A549 (cell line): ENCODE data around the gene DNAJB13. TPM values are rescaled to one million over a fixed set of nuclear protein-coding genes. Genes with fewer than 3 reads are reported as not detected.

Experiments
- ATAC-seq, 2 experiments: fragments of 200-7000 bp in 1 of 2; fragments of >200 bp in 1 of 2; cut with Nextera tagmentation in 1 of 2; cut with Tn5 transposase in 1 of 2; 3 replicates each; pipeline versions ENCODE4 v1.8.0 to v1.9.1; 2018 to 2020; ENCODE audit warnings: mild to moderate bottlenecking in 1 of 2, moderate library complexity in 1 of 2
- CTCF ChIA-PET: fragments of 300-600 bp; sonication (Branson Sonifier 250); formaldehyde crosslinking; extraction: SDS; loops from one replicate; lab custom pipeline; 2021; ENCODE audit warnings: antibody characterized with exemption, inconsistent platforms; lab: Yijun Ruan, JAX
- POLR2A ChIA-PET: fragments of 350-600 bp; formaldehyde crosslinking; extraction: SDS; loops from one replicate; lab custom pipeline; 2021; ENCODE audit warnings: antibody characterized with exemption, inconsistent platforms; lab: Yijun Ruan, JAX
- DNase-seq, 2 experiments: peaks; one replicate each; pipeline versions ENCODE4 v3.0.0 to v3.0.0-alpha.2; 2011 to 2016; ENCODE audit warnings: low read depth in 1 of 2, low spot score in 1 of 2
- FAIRE-seq: peaks from 2 replicates; lab custom pipeline; 2011; peaks lifted over from hg19 to GRCh38; lab: Jason Lieb, UNC
- H3K27ac ChIP-seq, 2 experiments: fragments of >200 bp; sonication (Bioruptor Twin); formaldehyde crosslinking; 3 replicates each; pipeline ENCODE4 v1.5.1; 2016 to 2017
- H3K4me1 ChIP-seq: fragments of >200 bp; sonication (Bioruptor Twin); formaldehyde crosslinking; 3 replicates; pipeline ENCODE4 v1.6.1; 2016
- H3K4me2 ChIP-seq: fragments of >200 bp; sonication (Bioruptor Twin); formaldehyde crosslinking; 3 replicates; pipeline ENCODE4 v1.6.1; 2016
- H3K4me3 ChIP-seq: fragments of >200 bp; sonication (Bioruptor Twin); formaldehyde crosslinking; 3 replicates; pipeline ENCODE4 v1.5.1; 2016
- H3K9me3 ChIP-seq: fragments of >200 bp; sonication (Bioruptor Twin); formaldehyde crosslinking; 3 replicates; pipeline ENCODE4 v1.6.1; 2016
- ATOH8 ChIP-seq: fragments of 250-450 bp; sonication (Bioruptor Pico); IDR thresholded peaks from 2 replicates; pipeline ENCODE4 v1.5.0; 2020; ENCODE audit warnings: low read depth, mild to moderate bottlenecking, moderate library complexity
- BCL3 ChIP-seq: fragments of >200 bp; sonication (Bioruptor Twin); formaldehyde crosslinking; IDR thresholded peaks from 3 replicates; pipeline ENCODE4 v1.6.1; 2016
- CBX2 ChIP-seq: fragments of 200-600 bp; sonication (generic); IDR thresholded peaks from 2 replicates; pipeline ENCODE4 v1.6.1; 2016; ENCODE audit warnings: low read depth, mild to moderate bottlenecking, borderline replicate concordance
- CHD4 ChIP-seq: fragments of 200-600 bp; sonication (generic); IDR thresholded peaks from 2 replicates; pipeline ENCODE4 v1.6.1; 2016; ENCODE audit warnings: antibody characterized with exemption, mild to moderate bottlenecking, borderline replicate concordance
- EHF ChIP-seq: fragments of 250-450 bp; sonication (Bioruptor Pico); IDR thresholded peaks from 2 replicates; pipeline ENCODE4 v1.5.0; 2020; ENCODE audit warnings: mild to moderate bottlenecking
- ELK1 ChIP-seq: fragments of 150-350 bp; IDR thresholded peaks from 2 replicates; pipeline ENCODE4 v1.6.1; 2014; ENCODE audit warnings: low read depth, mild to moderate bottlenecking, low read length
- FOSL2 ChIP-seq, 2 experiments: fragments of 450-650 bp in 1 of 2; fragments of >200 bp in 1 of 2; sonication (Bioruptor Twin) in 1 of 2; formaldehyde crosslinking; IDR thresholded peaks; 2 replicates each; pipeline versions ENCODE4 v1.5.0 to v1.6.1; 2016 to 2020; ENCODE audit warnings: mild to moderate bottlenecking in 1 of 2, moderate library complexity in 1 of 2
- GATA3 ChIP-seq: IDR thresholded peaks from 2 replicates; pipeline ENCODE4 v1.6.1; 2012; ENCODE audit warnings: borderline replicate concordance
- HDAC2 ChIP-seq: fragments of 200-600 bp; sonication (generic); IDR thresholded peaks from 2 replicates; pipeline ENCODE4 v1.6.1; 2016
- JUNB ChIP-seq: fragments of >200 bp; sonication (Bioruptor Twin); formaldehyde crosslinking; IDR thresholded peaks from 2 replicates; pipeline ENCODE4 v1.6.1; 2016
- MAFK ChIP-seq: fragments of 450-650 bp; IDR thresholded peaks from 2 replicates; pipeline ENCODE4 v1.6.1; 2014; ENCODE audit not compliant: partially characterized antibody
- MAX ChIP-seq: IDR thresholded peaks from 2 replicates; pipeline ENCODE4 v1.6.1; 2012
- MAZ ChIP-seq: fragments of 150-350 bp; IDR thresholded peaks from 2 replicates; pipeline ENCODE4 v1.6.1; 2014; ENCODE audit warnings: antibody characterized with exemption, low read depth, low read length, borderline replicate concordance
- MYC ChIP-seq: IDR thresholded peaks from 2 replicates; pipeline ENCODE4 v1.6.1; 2012; ENCODE audit warnings: mild to moderate bottlenecking, inconsistent platforms, low read length, improper control_type of control experiment, borderline replicate concordance
- NPAS2 ChIP-seq: fragments of 250-450 bp; sonication (Bioruptor Pico); IDR thresholded peaks from 2 replicates; pipeline ENCODE4 v1.8.0; 2022; ENCODE audit warnings: mild to moderate bottlenecking, moderate library complexity, borderline replicate concordance
- RAD21 ChIP-seq, 2 experiments: fragments of >200 bp in 1 of 2; sonication (Bioruptor Twin) in 1 of 2; formaldehyde crosslinking in 1 of 2; IDR thresholded peaks in 1 of 2; conservative IDR thresholded peaks in 1 of 2; 2 replicates in 1 of 2; 3 replicates in 1 of 2; pipeline ENCODE4 v1.6.1; 2012 to 2018; ENCODE audit warnings: inconsistent platforms in 1 of 2
- RARB ChIP-seq: fragments of 250-450 bp; sonication (Bioruptor Pico); IDR thresholded peaks from 2 replicates; pipeline ENCODE4 v1.8.0; 2021; ENCODE audit warnings: mild to moderate bottlenecking, moderate library complexity
- RCOR1 ChIP-seq: fragments of 150-350 bp; IDR thresholded peaks from 2 replicates; pipeline ENCODE4 v1.6.1; 2014; ENCODE audit warnings: antibody characterized with exemption, low read length, low read depth
- REST ChIP-seq: fragments of 200-600 bp; sonication (generic); IDR thresholded peaks from 2 replicates; pipeline ENCODE4 v1.6.1; 2016; ENCODE audit warnings: antibody characterized with exemption, mild to moderate bottlenecking, moderate library complexity
- RFX5 ChIP-seq: fragments of 450-650 bp; IDR thresholded peaks from 2 replicates; pipeline ENCODE4 v1.7.1; 2014; ENCODE audit warnings: antibody characterized with exemption, mild to moderate bottlenecking, moderate library complexity
- RNF2 ChIP-seq: fragments of 200-600 bp; sonication (generic); IDR thresholded peaks from 2 replicates; pipeline ENCODE4 v1.6.1; 2016; ENCODE audit warnings: low read depth, mild to moderate bottlenecking, antibody characterized with exemption, moderate library complexity, borderline replicate concordance
- SREBF2 ChIP-seq: fragments of 450-650 bp; IDR thresholded peaks from 2 replicates; pipeline ENCODE4 v1.6.1; 2014; ENCODE audit warnings: mild to moderate bottlenecking, moderate library complexity
- TFCP2L1 ChIP-seq: fragments of 250-450 bp; sonication (Bioruptor Pico); IDR thresholded peaks from 2 replicates; pipeline ENCODE4 v1.5.0; 2021; ENCODE audit warnings: mild to moderate bottlenecking
- ZNF302 ChIP-seq: fragments of 250-450 bp; sonication (Bioruptor Pico); IDR thresholded peaks from 2 replicates; pipeline ENCODE4 v1.9.0; 2021; ENCODE audit warnings: inconsistent platforms, mild to moderate bottlenecking, moderate library complexity
- WGBS: methylation state at CpG from one replicate; pipeline ENCODE4 v1.1.6; 2017; ENCODE audit errors: missing lambda C conversion rate; 5-methylcytosine and 5-hydroxymethylcytosine counted together
- polyA plus RNA-seq, 4 experiments: library from polyadenylated mRNA; depleted of rRNA in 3 of 4; stranded (reverse); fragments of >200 nt; fragmentation: RNase III in 1 of 4; extraction: RNeasy Plus Mini Kit Qiagen cat#74134 plus additional on column Dnase treatment in 1 of 4; gene quantifications; 2 replicates in 3 of 4; 3 replicates in 1 of 4; pipeline ENCODE4 v1.2.3, GENCODE V29; 2011 to 2017

The DNAJB13 gene
- polyA plus RNA-seq, 2 of the 4 experiments (the other 2 are of a cell fraction) = 0.75 to 0.90 TPM

- no peaks in the 10 kb centered on the region for H3K4me1 ChIP-seq
- WGBS = 93% methylated on average over 29 of the region's 29 CpGs
- H3K27ac ChIP-seq = no peak overlapping the region
- FAIRE-seq = no peak
- DNase-seq = no peak
- H3K9me3 ChIP-seq = no peaks in the 10 kb centered on the region
- CTCF ChIA-PET = interaction anchor here (0.6 kb wide), 1 partner anchor 13 kb away, joined by 4 read pairs; no protein-coding TSS in a partner anchor
- TF ChIP-seq MAX (no peak), JUNB (no peak), GATA3 (no peak), SREBF2 (no peak), CBX2 (no peak), TFCP2L1 (CRISPR knock-in tag) (no peak)
- no peak for ATAC-seq
- POLR2A ChIA-PET = no interaction called here
- no peak overlapping the region for H3K4me2 ChIP-seq
- H3K4me3 ChIP-seq = no peak overlapping the region
Measured at GRCh38 chr11:74005721-74006517, 55.1 kb downstream of the DNAJB13 start.

GRCh38 chr11:74006743-74007304 is 56.0 kb downstream of the DNAJB13 start:
- ChIA-PET CTCF (interaction anchor here (1.6 to 1.8 kb wide), 2 partner anchors 17 to 43 kb away, joined by 4 read pairs; no protein-coding TSS in a partner anchor), POLR2A (no interaction called here)
- 92% methylated on average over 7 of the region's 7 CpGs for WGBS
- no peak overlapping the region for H3K27ac ChIP-seq
- ATAC-seq = no peak
- FAIRE-seq = no peak
- H3K9me3 ChIP-seq = no peaks in the 10 kb centered on the region
- TF ChIP-seq ELK1 = no peak
- TF ChIP-seq NPAS2 = no peak
- no peak for TF ChIP-seq MAX
- no peak for TF ChIP-seq HDAC2
- TF ChIP-seq ATOH8 = no peak
- TF ChIP-seq MAFK = peak; percentile 46
- no peak for TF ChIP-seq RCOR1
- H3K4me2 ChIP-seq = no peak overlapping the region
- no peak overlapping the region for H3K4me3 ChIP-seq
- DNase-seq = no peak
- H3K4me1 ChIP-seq = no peaks in the 10 kb centered on the region

GRCh38 chr11:74007691-74008372 is 57.0 kb downstream of the DNAJB13 start:
- FAIRE-seq (no peak), DNase-seq (no peak), ATAC-seq (no peak)
- H3K4me2 ChIP-seq = no peak overlapping the region
- 86% methylated on average over 6 of the region's 6 CpGs for WGBS
- ChIA-PET CTCF (interaction anchor here (0.6 to 1.8 kb wide), 6 partner anchors 10 to 44 kb away, joined by 3 to 5 read pairs (median 4); no protein-coding TSS in a partner anchor), POLR2A (no interaction called here)
- H3K9me3 ChIP-seq = no peaks in the 10 kb centered on the region
- H3K27ac ChIP-seq = no peak overlapping the region
- H3K4me3 ChIP-seq = no peak overlapping the region
- H3K4me1 ChIP-seq = no peaks in the 10 kb centered on the region
- TF ChIP-seq RARB (CRISPR knock-in tag) = no peak
- no peak for TF ChIP-seq REST
- no peak for TF ChIP-seq RFX5
- no peak for TF ChIP-seq CHD4
- TF ChIP-seq MAZ = no peak
- TF ChIP-seq ZNF302 (CRISPR knock-in tag) = no peak
- TF ChIP-seq EHF = no peak
- no peak for TF ChIP-seq MYC
- no peak for TF ChIP-seq FOSL2 (IDR thresholded peaks at IDR 0.05)
- TF ChIP-seq FOSL2 (CRISPR knock-in tag; IDR thresholded peaks at IDR 0.05) = no peak
- TF ChIP-seq RNF2 = no peak
- no peak for TF ChIP-seq RAD21 (conservative IDR thresholded peaks at IDR 0.05 in 1 of 2, IDR thresholded peaks at IDR 0.05 in 1 of 2)
- TF ChIP-seq BCL3 = no peak
- no peak for TF ChIP-seq HDAC2
